HepG2 (cell line): ENCODE measurements around the gene RETREG2. TPM values are rescaled to one million over a fixed set of nuclear protein-coding genes. Genes with fewer than 3 reads are reported as not detected.
A peak's percentile ranks its signal among the peaks of the same experiment; 100 is the strongest.

ENCODE experiments used
- CHCHD3 ChIP-seq: sonication (generic); formaldehyde crosslinking; IDR thresholded peaks from 2 replicates; pipeline ENCODE4 v1.8.0; 2022; ENCODE audit warnings: mild to moderate bottlenecking, missing genetic modification reagents, moderate library complexity
- GRHL1 ChIP-seq: sonication (generic); formaldehyde crosslinking; conservative IDR thresholded peaks from 2 replicates; pipeline ENCODE4 v1.8.0; 2022; ENCODE audit warnings: missing genetic modification reagents
- KDM6A ChIP-seq: IDR thresholded peaks from 2 replicates; pipeline ENCODE4 v1.6.1; 2016; ENCODE audit warnings: low read depth
- KLF9 ChIP-seq: IDR thresholded peaks from 2 replicates; pipeline ENCODE4 v1.6.1; 2016; ENCODE audit warnings: low read depth
- MAF1 ChIP-seq: sonication (generic); formaldehyde crosslinking; IDR thresholded peaks from 2 replicates; pipeline ENCODE4 v1.5.0; 2020; ENCODE audit warnings: missing genetic modification reagents, borderline replicate concordance
- MLX ChIP-seq: IDR thresholded peaks from 2 replicates; pipeline ENCODE4 v1.6.1; 2016
- NAIF1 ChIP-seq: sonication (generic); formaldehyde crosslinking; IDR thresholded peaks from 2 replicates; pipeline ENCODE4 v1.5.0; 2020; ENCODE audit warnings: mild to moderate bottlenecking, missing genetic modification reagents, borderline replicate concordance
- NFKB2 ChIP-seq: sonication (generic); formaldehyde crosslinking; IDR thresholded peaks from 2 replicates; pipeline ENCODE4 v1.4.0; 2020; ENCODE audit warnings: missing genetic modification reagents, borderline replicate concordance
- NR3C1 ChIP-seq: sonication (generic); formaldehyde crosslinking; IDR thresholded peaks from 2 replicates; pipeline ENCODE4 v1.4.0; 2020; ENCODE audit warnings: missing genetic modification reagents
- NRL ChIP-seq: sonication (generic); formaldehyde crosslinking; IDR thresholded peaks from 2 replicates; pipeline ENCODE4 v1.5.0; 2020; ENCODE audit warnings: missing genetic modification reagents, mild to moderate bottlenecking, moderate library complexity, borderline replicate concordance
- PAWR ChIP-seq: sonication (generic); formaldehyde crosslinking; IDR thresholded peaks from 2 replicates; pipeline ENCODE4 v1.4.0; 2020; ENCODE audit warnings: missing genetic modification reagents, mild to moderate bottlenecking, borderline replicate concordance
- PCBP2 ChIP-seq: fragments of 200-400 bp; formaldehyde crosslinking; optimal IDR thresholded peaks from 2 replicates; pipeline ENCODE3; 2018; ENCODE audit warnings: low read length, low read depth; ENCODE audit not compliant: poor library complexity, severe bottlenecking
- PPARG ChIP-seq: conservative IDR thresholded peaks from 2 replicates; pipeline ENCODE4 v1.6.1; 2016; ENCODE audit warnings: missing biosample characterization, missing genetic modification reagents
- SMAD9 ChIP-seq: sonication (generic); formaldehyde crosslinking; IDR thresholded peaks from 2 replicates; pipeline ENCODE4 v1.5.1; 2020; ENCODE audit warnings: mild to moderate bottlenecking, missing genetic modification reagents
- THAP7 ChIP-seq: sonication (generic); formaldehyde crosslinking; IDR thresholded peaks from 2 replicates; pipeline ENCODE4 v1.8.1; 2023; ENCODE audit warnings: mild to moderate bottlenecking, missing genetic modification reagents
- ZNF331 ChIP-seq: sonication (generic); formaldehyde crosslinking; IDR thresholded peaks from 2 replicates; pipeline ENCODE4 v1.4.0; 2020; ENCODE audit warnings: missing genetic modification reagents
- ZNF350 ChIP-seq: sonication (generic); formaldehyde crosslinking; IDR thresholded peaks from 2 replicates; pipeline ENCODE4 v1.4.0; 2020; ENCODE audit warnings: mild to moderate bottlenecking, low read depth, missing genetic modification reagents, borderline replicate concordance
- ZNF431 ChIP-seq: sonication (generic); formaldehyde crosslinking; IDR thresholded peaks from 2 replicates; pipeline ENCODE4 v1.9.0; 2022; ENCODE audit warnings: missing genetic modification reagents, low read depth, mild to moderate bottlenecking, borderline replicate concordance
- ZNF724P ChIP-seq: sonication (generic); formaldehyde crosslinking; IDR thresholded peaks from 2 replicates; pipeline ENCODE4 v1.8.0; 2022; ENCODE audit warnings: missing genetic modification reagents, borderline replicate concordance
- ZNF784 ChIP-seq: sonication (generic); formaldehyde crosslinking; IDR thresholded peaks from 2 replicates; pipeline ENCODE4 v1.5.1; 2020; ENCODE audit warnings: missing genetic modification reagents, mild to moderate bottlenecking, borderline replicate concordance
- ZNF800 ChIP-seq: sonication (generic); formaldehyde crosslinking; IDR thresholded peaks from 2 replicates; pipeline ENCODE4 v1.4.0; 2020; ENCODE audit warnings: missing genetic modification reagents
- ZNF841 ChIP-seq: sonication (generic); formaldehyde crosslinking; IDR thresholded peaks from 2 replicates; pipeline ENCODE4 v1.8.1; 2023; ENCODE audit warnings: missing genetic modification reagents, borderline replicate concordance
- ZSCAN21 ChIP-seq: sonication (generic); formaldehyde crosslinking; IDR thresholded peaks from 2 replicates; pipeline ENCODE4 v1.8.0; 2022; ENCODE audit warnings: mild to moderate bottlenecking, missing genetic modification reagents, moderate library complexity, borderline replicate concordance
- polyA plus RNA-seq, 8 experiments: library from polyadenylated mRNA; depleted of rRNA in 3 of 8; stranded (reverse) in 7 of 8; unstranded in 1 of 8; fragments of >200 nt; fragmentation: Illumina TruSeq in 4 of 8; extraction: Trizol in 4 of 8; gene quantifications; 2 replicates each; pipeline versions ENCODE4 v1.2.1 to v1.2.3, GENCODE V29; 2011 to 2016; ENCODE audit warnings: low read depth in 4 of 8, missing spikeins in 1 of 8, mixed read lengths in 1 of 8; ENCODE audit not compliant: insufficient read depth in 1 of 8
- total RNA-seq, 5 experiments: library from RNA; depleted of rRNA; stranded (reverse); fragments of >200 nt; fragmentation: Illumina TruSeq; extraction: Trizol; gene quantifications; 2 replicates each; pipeline ENCODE4 v1.2.3, GENCODE V29; 2016; ENCODE audit warnings: low read depth in 1 of 5

Gene RETREG2
- total and polyA plus RNA-seq, 2 of the 13 experiments (the other 11 are each of a cell fraction or from before 2014, with no cell fraction given): 86.0 to 134 TPM

- TF ChIP-seq GRHL1 (CRISPR knock-in tag) (no peak), PAWR (CRISPR knock-in tag) (no peak), ZNF784 (CRISPR knock-in tag) (peak; percentile 78), ZNF431 (peak; percentile 74; the same call in 1 of the 2 replicates), NAIF1 (CRISPR knock-in tag) (peak; percentile 90; the same call in 1 of the 2 replicates), PCBP2 (no peak), PPARG (CRISPR knock-in tag) (peak; percentile 67; the same call in 1 of the 2 replicates), NRL (CRISPR knock-in tag) (peak; percentile 97), NFKB2 (CRISPR knock-in tag) (peak; percentile 89; the same call in 1 of the 2 replicates), SMAD9 (CRISPR knock-in tag) (peak; percentile 94), ZNF724P (CRISPR knock-in tag) (peak; percentile 93), ZNF331 (CRISPR knock-in tag) (peak; percentile 80), MLX (CRISPR knock-in tag) (peak; percentile 84; the same call in 1 of the 2 replicates), CHCHD3 (CRISPR knock-in tag) (peak; percentile 96), NR3C1 (CRISPR knock-in tag) (no peak), ZNF350 (CRISPR knock-in tag) (peak; percentile 96; the same call in 1 of the 2 replicates), KLF9 (CRISPR knock-in tag) (0 out of 2 replicates have a peak, but pooled peaks have one; percentile 61), ZSCAN21 (CRISPR knock-in tag) (peak; percentile 98), MAF1 (CRISPR knock-in tag) (peak; percentile 83), ZNF800 (CRISPR knock-in tag) (peak; percentile 80; the same call in 1 of the 2 replicates), KDM6A (no peak), THAP7 (CRISPR knock-in tag) (peak; percentile 47; the same call in 1 of the 2 replicates), ZNF841 (CRISPR knock-in tag) (no peak; the same call in 1 of the 2 replicates)
Measured at GRCh38 chr2:219218732-219219701, 40.9 kb downstream of the RETREG2 start, which contains the start of gene ABCB6 (continued).
